ENCODE results near the gene CBARP. TPM values are rescaled to one million over a fixed set of nuclear protein-coding genes. Genes with fewer than 3 reads are reported as not detected.

Gene CBARP
- total RNA-seq, 8 experiments from 2014 or later, result 1.2 to 18.0 (median 8.5) TPM

DNA sequence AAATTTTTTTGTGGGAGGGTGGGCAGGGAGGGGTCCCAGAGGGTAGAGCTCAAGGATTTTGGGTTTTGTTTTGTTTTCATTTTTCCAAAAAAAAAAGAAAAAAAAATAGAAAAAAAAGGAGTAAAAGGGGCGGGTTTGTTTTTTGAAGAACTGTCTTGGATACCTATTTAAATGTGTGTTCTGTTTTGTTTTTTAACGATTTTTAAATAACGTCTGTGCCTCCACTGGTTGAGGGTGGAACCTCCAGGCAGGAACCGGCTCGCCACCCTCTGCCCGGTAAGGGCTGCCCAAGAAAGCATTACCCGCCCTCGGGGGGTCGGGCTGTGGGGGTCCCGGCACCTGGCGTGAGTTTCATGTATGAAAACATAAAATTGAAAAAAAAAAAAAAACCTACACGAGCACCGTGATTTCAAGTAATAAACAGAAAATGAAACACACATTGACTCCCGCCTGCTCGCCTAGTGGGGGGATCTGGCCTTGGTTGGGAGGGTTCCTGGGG is 21.0 kb upstream of the CBARP start:
- H3K4me3 ChIP-seq, result no peak overlapping the region
- peaks cover 31 to 45% of the 10 kb centered on the region in 2 donors for H3K4me1 ChIP-seq (replicated peaks in 1 of 2)
- in situ Hi-C loops (cut with MboI; ENCODE audit: low pct_unique_long_range_greater_than_20kb in 2 of 9, low sequenced_read_pairs in 9 of 9, unreplicated experiment in 9 of 9), result no loop called here
- peak overlapping the region; percentile 46 to 77 for H3K27ac ChIP-seq
- ATAC-seq (replicated peaks in 6 of 8), result no peak
- whole genome bisulfite sequencing, 10 experiments, result 4 to 100% (median 50%) methylated on average over 1 to 9 of the region's 15 CpGs

DNA sequence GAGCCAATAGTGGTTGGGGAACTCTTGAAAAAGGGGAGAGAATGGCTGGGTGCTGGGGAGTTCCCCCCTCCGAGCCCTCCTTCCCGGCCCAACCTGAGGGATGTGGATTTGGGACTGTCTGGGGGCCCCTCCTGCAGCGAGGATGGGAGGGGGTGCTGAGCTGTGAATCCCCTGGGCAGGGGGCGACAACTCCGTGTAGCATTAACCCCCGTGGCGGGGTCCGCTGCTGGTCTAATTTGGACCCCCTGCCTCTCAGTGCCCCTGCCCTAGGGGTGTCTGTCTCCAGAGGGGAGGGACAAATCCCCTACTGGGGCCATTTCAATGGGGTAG is 20.3 kb upstream of the CBARP start:
- H3K4me1 ChIP-seq (replicated peaks in 1 of 2), result peaks cover 36 to 49% of the 10 kb centered on the region in 2 donors
- no peak overlapping the region for H3K27ac ChIP-seq
- no peak for ATAC-seq (replicated peaks in 6 of 8)
- H3K4me3 ChIP-seq, result no peak overlapping the region
- WGBS, 10 experiments, result 46% methylated on average over 3 of the region's 8 CpGs; no CpG with 5 or more reads in 9 of the 10 experiments
- in situ Hi-C loops (cut with MboI; ENCODE audit: low pct_unique_long_range_greater_than_20kb in 2 of 9, low sequenced_read_pairs in 9 of 9, unreplicated experiment in 9 of 9), result no loop called here

DNA sequence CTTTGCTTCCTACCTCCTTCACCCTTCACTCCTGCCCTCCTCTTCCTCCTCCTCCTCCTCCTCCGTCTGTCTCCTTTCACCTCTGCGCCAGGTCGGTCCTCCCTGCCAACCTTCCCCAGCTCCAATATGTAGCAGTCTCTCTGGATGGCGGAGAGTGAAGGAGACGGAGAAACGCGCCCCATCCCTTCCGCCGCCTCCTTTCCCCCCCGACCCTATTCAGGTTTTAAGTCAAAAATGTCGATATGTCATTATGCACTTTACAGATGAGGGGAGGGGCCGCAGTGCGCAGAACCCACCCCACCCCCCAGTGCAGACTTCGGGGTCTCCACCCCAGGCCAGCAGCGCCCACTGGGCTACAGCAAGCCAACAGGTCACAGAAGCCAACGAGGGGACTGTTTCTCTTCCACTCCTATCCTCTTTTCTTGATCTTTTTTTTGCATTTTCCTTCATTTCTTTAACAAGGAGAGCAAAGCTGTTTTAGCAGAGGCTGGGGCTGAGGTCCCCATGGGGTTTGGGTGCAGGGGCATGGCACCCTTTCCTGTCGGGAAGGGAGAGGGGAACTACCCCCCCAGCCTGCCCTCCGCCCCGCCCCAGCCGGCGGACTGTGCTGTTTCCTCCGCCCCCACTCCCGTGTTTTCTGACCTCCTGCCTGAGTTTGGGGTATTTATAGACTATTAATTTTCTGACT is 19.8 kb upstream of the CBARP start:
- in situ Hi-C loops (cut with MboI; ENCODE audit: low pct_unique_long_range_greater_than_20kb in 2 of 9, low sequenced_read_pairs in 9 of 9, unreplicated experiment in 9 of 9), result no loop called here
- H3K4me1 ChIP-seq (replicated peaks in 1 of 2), result peaks cover 38 to 49% of the 10 kb centered on the region in 2 donors
- no peak for ATAC-seq (replicated peaks in 6 of 8)
- peak overlapping the region in 1 of 2 donors; percentile 22 for H3K27ac ChIP-seq
- 54 to 90% (median 84%) methylated on average over 2 to 10 of the region's 23 CpGs; no CpG with 5 or more reads in 5 of the 10 experiments for WGBS, 10 experiments
- no peak overlapping the region for H3K4me3 ChIP-seq

DNA sequence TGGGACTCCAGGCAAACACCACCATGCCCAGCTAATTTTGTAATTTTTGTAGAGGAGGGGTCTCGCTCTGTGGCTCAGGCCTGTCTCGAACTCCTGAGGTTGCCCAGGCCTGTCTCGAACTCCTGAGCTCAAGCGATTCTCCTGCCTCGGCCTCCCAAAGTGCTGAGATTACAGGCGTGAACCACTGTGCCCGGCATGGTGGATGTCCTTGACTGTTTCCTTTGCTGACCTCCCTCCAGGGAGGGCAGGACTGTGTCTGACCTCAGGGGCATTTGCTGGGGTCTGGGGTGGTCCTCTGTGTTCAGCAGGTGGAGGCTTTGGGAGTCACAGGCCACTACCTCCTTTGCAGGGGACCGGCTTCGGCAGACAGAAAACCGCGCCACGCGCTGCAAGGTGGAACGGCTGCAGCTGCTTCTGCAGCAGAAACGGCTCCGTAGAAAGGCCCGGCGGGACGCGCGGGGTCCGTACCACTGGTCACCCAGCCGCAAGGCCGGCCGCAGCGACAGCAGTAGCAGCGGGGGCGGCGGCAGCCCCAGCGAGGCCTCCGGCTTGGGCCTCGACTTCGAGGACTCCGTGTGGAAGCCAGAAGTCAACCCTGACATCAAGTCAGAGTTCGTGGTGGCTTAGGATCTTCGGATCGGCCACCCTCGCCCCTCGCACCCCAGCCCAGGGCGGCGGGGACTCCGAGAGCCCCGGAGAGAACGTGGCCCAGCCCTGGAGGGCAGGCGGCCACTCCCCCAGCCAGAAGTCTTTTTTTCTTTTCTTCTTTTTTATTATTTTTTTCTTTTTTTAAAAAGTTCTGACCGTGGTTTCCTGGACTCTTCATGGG is 19.1 kb upstream of the CBARP start:
- no peak overlapping the region for H3K27ac ChIP-seq
- no peak overlapping the region for H3K4me3 ChIP-seq
- peaks cover 38 to 44% of the 10 kb centered on the region in 2 donors for H3K4me1 ChIP-seq (replicated peaks in 1 of 2)
- ATAC-seq (replicated peaks in 6 of 8), result no peak
- in situ Hi-C loops (cut with MboI; ENCODE audit: low pct_unique_long_range_greater_than_20kb in 2 of 9, low sequenced_read_pairs in 9 of 9, unreplicated experiment in 9 of 9), result no loop called here
- 14 to 100% (median 89%) methylated on average over 1 to 21 of the region's 46 CpGs for WGBS, 10 experiments

DNA sequence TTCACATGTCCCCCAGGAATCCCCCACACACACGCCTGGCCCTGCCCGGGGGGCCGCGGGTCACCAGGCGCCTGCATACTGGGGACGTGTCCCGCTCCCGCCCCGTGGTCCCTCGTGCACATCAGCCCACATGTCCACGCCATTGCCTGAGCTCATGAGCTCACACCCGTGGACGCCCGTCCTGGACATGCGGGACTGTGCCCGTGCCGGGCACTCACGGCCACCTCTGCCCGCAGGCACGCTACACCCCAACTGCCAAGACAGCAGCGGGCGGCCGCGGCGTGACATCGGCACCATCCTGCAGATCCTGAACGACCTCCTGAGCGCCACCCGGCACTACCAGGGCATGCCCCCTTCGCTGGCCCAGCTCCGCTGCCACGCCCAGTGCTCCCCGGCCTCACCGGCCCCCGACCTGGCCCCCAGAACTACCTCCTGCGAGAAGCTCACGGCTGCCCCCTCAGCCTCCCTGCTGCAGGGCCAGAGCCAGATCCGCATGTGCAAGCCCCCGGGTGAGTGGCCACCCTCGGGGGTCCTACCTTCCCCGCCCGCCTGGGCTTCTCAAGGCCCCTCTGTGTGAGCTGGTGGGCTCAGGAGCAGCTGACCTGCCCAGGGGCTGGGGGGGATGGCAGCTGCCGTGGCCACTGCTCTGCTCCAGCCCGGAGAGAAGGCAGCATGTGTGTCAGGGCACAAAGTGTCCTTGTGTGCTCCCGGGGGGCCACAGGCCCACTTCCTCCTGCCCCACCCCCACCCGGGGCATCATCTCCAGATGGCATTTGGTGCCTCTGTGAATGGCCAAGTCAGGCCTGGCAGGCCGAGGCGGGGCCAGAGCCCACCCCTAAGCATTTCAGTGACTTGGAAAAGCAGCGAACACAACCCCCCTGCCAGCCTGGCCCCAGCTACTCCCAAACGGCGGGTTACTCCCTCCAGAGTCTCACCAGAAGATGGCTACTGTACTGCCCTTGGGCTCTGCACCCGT is 17.7 kb upstream of the CBARP start:
- Histone ChIP-seq H3K27ac (no peak overlapping the region), H3K4me1 (replicated peaks in 1 of 2) (peaks cover 32 to 38% of the 10 kb centered on the region in 2 donors), H3K4me3 (no peak overlapping the region)
- no peak for ATAC-seq (replicated peaks in 6 of 8)
- 76 to 98% (median 82%) methylated on average over 3 to 17 of the region's 52 CpGs; no CpG with 5 or more reads in 6 of the 10 experiments for WGBS, 10 experiments
- in situ Hi-C loops (cut with MboI; ENCODE audit: low pct_unique_long_range_greater_than_20kb in 2 of 9, low sequenced_read_pairs in 9 of 9, unreplicated experiment in 9 of 9), result no loop called here

DNA sequence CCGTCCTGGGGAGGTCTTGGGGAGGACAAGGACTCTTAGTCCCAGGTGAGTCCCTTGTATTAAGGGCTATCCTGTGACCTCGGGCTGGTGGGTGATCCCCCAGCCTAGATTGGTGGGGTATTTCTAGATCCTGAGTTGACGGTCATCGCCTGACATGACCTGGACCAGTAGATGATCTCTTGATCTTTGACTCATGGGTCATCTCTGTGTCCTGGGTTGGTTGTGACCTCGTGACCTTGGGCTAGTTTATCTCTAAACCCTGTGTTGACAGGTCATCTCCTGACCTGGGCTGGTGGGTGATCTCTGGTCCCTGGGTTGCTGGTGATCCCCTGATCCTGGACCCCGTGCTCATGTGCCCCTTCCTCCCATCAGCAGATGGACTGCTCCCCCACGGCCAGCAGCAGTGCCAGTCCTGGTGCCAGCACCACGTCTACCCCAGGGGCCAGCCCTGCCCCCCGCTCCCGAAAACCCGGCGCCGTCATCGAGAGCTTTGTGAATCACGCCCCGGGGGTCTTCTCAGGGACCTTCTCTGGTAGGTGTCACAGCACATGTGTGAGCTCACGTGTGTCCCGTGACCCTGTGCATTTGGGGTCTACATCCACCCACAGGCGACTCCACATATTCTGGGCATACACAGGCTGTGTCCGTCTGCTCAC is 16.9 kb upstream of the CBARP start:
- no peak for ATAC-seq (replicated peaks in 6 of 8)
- in situ Hi-C loops (cut with MboI; ENCODE audit: low pct_unique_long_range_greater_than_20kb in 2 of 9, low sequenced_read_pairs in 9 of 9, unreplicated experiment in 9 of 9), result no loop called here
- Histone ChIP-seq H3K27ac (no peak overlapping the region), H3K4me1 (replicated peaks in 1 of 2) (peaks cover 27 to 30% of the 10 kb centered on the region in 2 donors), H3K4me3 (no peak overlapping the region)
- WGBS, 10 experiments, result 60 to 100% (median 100%) methylated on average over 1 to 2 of the region's 20 CpGs; no CpG with 5 or more reads in 7 of the 10 experiments

DNA sequence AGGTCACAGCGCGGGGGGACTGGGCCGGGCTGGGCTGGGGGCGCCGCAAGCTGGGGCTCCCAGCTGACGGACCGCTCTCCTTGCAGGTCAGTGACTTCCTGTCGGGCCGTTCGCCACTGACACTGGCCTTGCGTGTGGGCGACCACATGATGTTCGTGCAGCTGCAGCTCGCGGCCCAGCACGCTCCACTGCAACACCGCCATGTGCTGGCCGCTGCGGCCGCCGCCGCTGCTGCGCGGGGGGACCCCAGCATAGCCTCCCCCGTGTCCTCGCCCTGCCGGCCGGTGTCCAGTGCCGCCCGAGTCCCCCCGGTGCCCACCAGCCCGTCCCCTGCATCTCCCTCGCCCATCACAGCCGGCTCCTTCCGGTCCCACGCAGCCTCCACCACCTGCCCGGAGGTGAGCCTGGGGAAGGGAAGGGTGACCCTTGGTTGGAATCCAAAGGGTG is 16.3 kb upstream of the CBARP start:
- H3K4me1 ChIP-seq (replicated peaks in 1 of 2), result peaks cover 22 to 24% of the 10 kb centered on the region in 2 donors
- 95% methylated on average over 9 of the region's 37 CpGs; no CpG with 5 or more reads in 9 of the 10 experiments for WGBS, 10 experiments
- in situ Hi-C loops (cut with MboI; ENCODE audit: low pct_unique_long_range_greater_than_20kb in 2 of 9, low sequenced_read_pairs in 9 of 9, unreplicated experiment in 9 of 9), result no loop called here
- ATAC-seq (replicated peaks in 6 of 8), result no peak
- H3K27ac ChIP-seq, result peak overlapping the region in 1 of 2 donors; percentile 98
- no peak overlapping the region for H3K4me3 ChIP-seq

DNA sequence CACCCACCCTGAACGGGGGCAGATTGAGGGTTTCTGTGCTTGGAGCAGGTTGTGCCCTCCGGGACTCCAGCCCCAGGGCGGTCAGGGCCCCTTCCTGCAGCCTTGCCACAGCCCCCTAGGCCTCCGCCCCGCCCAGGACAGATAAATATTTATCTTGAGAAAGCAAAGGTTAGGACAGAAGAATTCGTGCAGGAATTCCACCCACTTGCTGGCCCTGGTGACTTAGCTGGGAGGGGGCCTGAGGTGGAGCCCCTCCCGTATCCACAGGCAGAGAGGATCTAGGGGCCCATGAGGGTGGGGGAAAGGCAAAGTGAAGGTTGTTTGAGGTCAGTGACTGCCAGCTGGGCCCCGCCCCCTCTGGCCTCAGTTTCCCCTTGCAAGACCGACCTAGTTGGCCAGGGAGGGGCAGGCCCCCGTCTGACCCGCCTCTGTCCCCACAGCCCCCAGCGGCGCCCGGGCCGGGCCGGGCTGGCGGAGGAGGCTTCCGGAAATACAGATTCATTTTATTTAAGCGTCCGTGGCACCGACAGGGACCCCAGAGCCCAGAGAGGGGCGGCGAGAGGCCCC is 15.8 kb upstream of the CBARP start:
- peak in 3 of 8 experiments; percentile 0 to 4 (median 0) for ATAC-seq (replicated peaks in 6 of 8)
- peaks cover 18 to 20% of the 10 kb centered on the region in 2 donors for H3K4me1 ChIP-seq (replicated peaks in 1 of 2)
- in situ Hi-C loops (cut with MboI; ENCODE audit: low pct_unique_long_range_greater_than_20kb in 2 of 9, low sequenced_read_pairs in 9 of 9, unreplicated experiment in 9 of 9), result no loop called here
- H3K4me3 ChIP-seq, result peak overlapping the region in 3 of 5 donors; percentile 59 to 93 (median 65)
- peak overlapping the region; percentile 98 to 99 for H3K27ac ChIP-seq
- 0 to 88% (median 20%) methylated on average over 1 to 6 of the region's 23 CpGs; no CpG with 5 or more reads in 7 of the 10 experiments for WGBS, 10 experiments

DNA sequence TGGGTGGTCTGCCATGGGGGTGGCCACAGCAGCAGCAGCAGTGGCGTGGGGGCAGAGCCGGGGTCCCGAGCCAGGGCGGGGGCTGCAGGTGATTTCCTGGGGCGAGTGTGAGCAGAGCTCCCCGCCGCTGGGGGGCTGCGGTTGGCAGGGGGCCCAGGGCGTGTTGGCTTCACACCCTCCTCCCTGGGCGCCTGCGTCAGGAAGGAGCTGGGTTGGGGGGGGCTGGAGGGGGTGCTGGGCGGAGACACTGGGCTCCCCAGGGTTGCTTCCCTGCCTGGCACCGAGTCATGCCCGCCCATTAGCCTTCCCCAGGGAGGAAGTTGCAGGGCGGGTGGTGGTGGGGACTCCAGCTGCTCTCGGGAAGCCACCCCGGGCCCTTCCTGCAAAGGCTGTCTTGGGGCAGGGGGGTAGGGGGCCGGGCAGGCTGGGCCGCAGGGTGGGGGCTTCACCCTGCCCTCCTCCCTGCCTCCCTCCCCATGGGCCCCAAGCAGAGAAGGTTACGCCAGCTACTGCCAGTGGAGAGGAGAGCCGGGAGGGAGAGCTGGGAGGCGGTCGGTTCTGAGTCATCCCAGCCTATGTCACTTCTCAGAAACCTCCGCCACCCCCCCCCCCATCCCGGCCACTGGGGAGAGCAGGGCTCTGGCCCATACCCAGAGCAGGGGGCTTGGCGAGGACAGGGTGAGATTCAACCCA is 15.2 kb upstream of the CBARP start:
- WGBS, 10 experiments, result no CpG with 5 or more reads among the region's 26 CpGs
- H3K27ac ChIP-seq, result peak overlapping the region; percentile 98 to 99
- peak; percentile 3 to 45 (median 36) for ATAC-seq (replicated peaks in 6 of 8)

DNA sequence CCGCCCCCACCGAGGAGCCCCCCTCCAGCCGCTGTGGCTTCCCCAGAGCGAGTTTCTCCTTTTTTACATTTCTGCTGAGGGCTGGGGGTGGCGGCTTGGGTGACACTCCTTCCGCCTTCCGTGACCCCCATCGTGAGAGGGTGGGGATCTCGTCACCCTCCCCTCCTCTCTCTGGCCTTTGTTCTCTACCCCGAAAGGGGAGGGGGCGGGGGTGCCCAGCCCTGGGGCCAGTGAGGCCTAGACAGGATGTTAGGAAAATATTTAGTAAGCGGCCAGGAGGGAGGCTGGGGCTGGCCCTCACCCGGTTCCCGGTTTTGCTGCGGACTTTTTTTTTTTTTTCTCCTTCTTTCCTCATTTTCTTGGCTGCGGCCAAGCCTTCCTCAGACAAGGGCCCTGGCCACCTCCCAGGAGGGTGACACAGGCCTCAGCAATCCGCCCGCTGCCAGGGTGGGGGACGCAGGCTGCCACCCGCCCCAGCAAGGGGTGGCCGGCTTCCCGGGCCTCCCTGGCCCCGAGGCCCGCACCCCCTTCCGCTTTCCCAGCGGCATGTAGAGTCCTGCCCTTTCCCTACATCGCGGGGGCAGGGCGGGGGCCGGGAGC is 14.5 kb upstream of the CBARP start:
- Histone ChIP-seq H3K4me1 (replicated peaks in 1 of 2) (peaks cover 19 to 20% of the 10 kb centered on the region in 2 donors), H3K4me3 (peak overlapping the region; percentile 56 to 93 (median 65)), H3K27ac (peak overlapping the region; percentile 98 to 99)
- ATAC-seq (replicated peaks in 6 of 8), result peak in 5 of 8 experiments; percentile 0 to 6 (median 1)
- in situ Hi-C loops (cut with MboI; ENCODE audit: low pct_unique_long_range_greater_than_20kb in 2 of 9, low sequenced_read_pairs in 9 of 9, unreplicated experiment in 9 of 9), result no loop called here
- WGBS, 10 experiments, result no CpG with 5 or more reads among the region's 30 CpGs

More for the DNA sequence above, 15.2 kb upstream of the CBARP start:
- H3K4me3 ChIP-seq, result peak overlapping the region; percentile 56 to 93 (median 65)
- H3K4me1 ChIP-seq (replicated peaks in 1 of 2), result peaks cover 20 to 21% of the 10 kb centered on the region in 2 donors
- in situ Hi-C loops (cut with MboI; ENCODE audit: low pct_unique_long_range_greater_than_20kb in 2 of 9, low sequenced_read_pairs in 9 of 9, unreplicated experiment in 9 of 9), result no loop called here

Data from motor neuron (in vitro differentiated cells).